Stimulated activated naive CD4-positive, alpha-beta T cell treated with Interleukin-2 at 50 U/mL for 16 hours (primary cell): ENCODE results near the gene AKR1C3.
"Not testable (repeated sequence)": the region's sequence is repeated elsewhere in the genome, so short reads cannot be mapped to it uniquely, and the experiment has no call there.

ENCODE experiments used
- DNase-seq: peaks from one replicate; lab custom pipeline; 2025; lab: John Stamatoyannopoulos, UW

AKR1C3 gene

DNA sequence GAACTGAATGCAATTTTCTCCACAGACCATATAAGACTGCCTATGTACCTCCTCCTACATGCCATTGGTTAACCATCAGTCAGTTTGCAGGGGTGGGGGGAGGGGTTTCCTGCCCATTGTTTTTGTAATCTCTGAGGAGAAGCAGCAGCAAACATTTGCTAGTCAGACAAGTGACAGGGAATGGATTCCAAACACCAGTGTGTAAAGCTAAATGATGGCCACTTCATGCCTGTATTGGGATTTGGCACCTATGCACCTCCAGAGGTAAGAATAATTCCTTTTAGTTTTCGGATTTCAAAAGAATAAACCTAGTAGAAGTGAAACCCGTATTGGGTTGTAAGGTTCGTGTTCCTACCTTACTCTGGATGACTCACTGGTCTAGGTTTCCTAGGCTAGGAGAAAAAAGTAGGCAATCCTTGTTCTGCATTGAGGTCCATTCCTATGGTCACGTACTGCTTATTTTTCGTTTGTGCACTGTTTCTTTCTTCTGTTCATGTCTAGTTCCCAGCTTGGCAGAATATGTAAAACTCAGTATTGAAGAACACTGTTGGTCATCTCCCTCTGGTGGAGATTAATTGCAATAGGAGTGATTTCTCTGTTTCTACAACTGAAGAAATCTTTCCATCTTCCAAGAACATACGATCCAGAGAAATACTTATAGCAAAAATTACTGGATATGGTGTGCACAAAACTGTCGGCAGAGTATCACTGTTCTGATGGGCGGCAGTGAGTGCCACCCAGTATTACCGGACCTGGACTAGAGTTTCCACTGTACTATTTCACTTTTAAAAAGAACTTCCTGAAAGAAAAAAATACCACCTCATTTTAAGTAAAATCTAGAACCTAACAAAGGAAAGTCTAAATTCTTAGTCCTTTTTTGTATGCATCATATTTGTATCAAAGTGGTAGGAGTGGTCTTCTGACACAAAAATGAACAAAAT, at the start of gene AKR1C3:
Gene AKR1C3 (plus strand): TSS at position 150 of the 941 bp plus-strand sequence. CDS start 31 bp downstream, at position 181.
- DNase-seq: no peak

DNA sequence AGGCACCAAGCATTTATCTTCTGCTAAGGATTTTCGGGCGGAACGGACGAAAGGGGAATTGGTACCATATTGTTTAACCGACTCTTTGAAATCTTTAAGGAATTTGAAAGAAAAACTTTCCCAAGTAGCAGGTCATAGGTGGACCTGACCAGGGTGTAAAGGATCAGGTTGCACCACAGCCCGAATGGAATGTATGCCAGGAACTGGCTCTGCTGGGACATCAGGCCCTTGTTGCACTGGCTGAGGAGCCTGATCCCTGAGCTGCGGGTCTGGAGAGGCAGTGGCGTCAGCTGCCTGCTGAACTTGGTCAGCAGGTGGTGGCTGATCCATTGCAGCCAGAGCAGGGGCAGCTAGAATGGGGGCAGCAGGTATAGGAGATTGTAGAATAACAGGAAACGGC, 49.1 kb upstream of the AKR1C3 start:
- DNase-seq: no peak

DNA sequence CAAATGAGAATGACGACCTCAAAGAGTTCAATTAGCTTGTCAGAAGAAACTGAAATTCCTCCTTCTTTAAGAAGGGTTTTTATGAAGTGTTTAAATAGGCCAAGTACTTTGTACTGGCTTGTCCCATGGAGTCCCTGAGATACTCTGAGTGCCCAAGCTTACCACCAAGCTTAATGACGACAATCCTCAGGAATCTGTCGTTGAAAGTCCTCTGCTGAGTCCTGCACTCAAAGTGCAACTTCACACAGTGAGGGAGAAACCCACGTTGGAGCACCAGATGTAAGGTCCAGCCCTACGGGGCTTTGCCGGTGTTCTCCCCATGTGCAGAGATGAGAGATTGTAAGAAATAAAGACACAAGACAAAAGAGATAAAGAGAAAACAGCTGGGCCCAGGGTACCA, 47.8 kb upstream of the AKR1C3 start:
- no peak for DNase-seq

DNA sequence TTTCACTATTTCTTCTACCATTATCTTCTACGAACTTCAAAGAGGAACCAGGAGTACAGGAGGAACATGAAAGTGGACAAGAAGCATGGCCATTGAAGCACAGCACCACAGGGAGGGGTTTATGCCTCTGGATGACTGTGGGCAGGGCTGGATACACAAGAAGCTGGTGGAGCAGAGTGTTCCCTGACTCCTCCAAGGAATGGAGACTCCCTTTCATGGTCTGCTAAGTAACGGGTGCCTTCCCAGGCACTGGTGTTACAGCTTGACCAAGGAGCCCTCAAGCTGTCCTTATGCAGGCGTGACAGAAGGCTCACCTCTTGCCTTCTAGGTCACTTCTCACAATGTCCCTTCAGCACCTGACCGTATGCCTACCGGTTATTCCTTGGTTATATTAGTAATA, 47.2 kb upstream of the AKR1C3 start:
- DNase-seq: not testable (repeated sequence)

DNA sequence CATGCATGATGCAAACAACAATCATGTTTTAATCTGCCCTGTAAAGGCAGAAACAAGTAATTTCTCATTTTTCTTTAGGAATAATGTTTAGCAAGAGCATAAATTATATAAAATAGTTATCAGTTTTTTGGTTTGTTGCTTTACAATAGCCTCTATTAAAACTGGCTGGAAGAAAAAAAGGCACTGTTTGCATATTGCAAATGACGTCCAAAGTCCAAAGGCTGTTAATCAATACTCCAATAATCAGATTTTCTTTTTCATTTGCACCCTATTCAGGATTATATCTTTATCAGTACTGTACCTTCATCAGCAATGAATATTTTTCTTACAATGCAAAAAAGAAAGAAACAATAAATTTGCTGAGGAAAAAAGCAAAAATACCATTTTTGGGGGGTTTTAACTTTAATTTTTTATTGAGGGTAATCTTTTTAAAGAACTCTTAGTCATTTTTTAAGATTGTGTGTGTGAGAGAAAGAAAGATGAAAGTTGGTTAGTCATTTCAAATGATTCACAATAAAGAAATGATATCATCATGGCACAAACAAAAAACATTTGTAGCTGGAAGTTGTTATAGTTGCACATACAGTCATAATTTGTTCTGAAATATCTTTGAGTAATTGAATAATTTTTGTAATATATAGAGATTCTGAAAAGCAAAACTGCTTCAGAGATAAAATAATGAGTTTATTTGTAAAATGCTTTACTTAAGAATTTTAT, 46.1 kb upstream of the AKR1C3 start:
- no peak for DNase-seq

DNA sequence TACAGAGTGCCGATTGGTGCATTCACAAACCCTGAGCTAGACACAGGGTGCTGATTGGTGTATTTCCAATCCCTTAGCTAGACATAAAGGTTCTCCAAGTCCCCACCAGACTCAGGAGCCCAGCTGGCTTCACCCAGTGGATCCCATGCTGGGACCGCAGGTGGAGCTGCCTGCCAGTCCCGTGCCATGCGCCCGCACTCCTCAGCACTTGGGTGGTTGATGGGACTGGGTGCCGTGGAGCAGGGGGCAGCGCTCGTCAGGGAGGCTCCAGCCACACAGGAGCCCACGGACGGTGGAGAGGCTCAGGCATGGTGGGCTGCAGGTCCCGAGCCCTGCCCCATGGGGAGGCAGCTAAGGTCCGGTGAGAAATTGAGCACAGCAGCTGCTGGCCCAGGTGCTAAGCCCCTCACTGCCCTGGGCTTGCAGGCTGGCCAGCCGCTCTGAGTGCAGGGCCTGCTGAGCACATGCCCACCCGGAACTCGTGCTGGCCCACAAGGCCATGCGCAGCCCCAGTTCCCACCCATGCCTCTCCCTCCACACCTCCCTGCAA, 41.2 kb upstream of the AKR1C3 start:
- not testable (repeated sequence) for DNase-seq

DNA sequence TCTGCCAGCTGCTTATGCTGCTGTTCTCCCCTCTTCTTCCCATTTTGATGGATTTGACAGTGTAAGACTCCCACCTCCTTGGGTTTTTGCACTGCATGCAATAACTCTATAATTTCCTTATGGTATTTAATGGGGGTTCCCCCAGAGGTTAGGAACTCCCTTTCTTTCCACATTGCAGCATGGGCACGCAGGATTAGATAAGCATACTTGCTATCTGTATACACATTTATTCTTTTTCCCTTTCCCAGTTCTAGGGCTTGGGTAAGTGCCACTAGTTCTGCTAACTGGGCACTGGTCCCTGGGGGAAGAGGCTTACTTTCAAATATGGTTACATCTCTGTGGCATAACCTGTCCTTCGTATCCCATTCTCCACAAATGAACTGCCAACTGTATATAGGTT, 39.4 kb upstream of the AKR1C3 start:
- not testable (repeated sequence) for DNase-seq

DNA sequence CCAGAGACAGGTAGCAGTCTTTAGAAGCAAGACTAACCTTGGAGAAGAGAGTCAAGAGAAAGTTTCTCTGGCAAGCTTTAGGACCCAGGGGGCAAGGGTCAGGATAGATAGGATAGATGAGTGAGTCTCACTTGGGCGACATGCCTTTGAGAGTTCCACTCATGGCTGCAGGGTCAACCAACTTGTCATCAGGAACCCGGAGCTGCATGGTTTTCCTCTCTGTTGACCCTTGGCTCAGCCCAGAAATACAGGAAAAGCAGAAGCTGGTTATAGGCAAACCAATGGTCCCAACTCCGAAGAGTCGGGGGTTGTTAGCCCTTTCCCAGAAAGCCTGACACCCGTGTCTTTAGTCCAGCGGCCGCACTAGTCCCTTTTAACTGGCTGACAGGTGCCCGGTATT, 34.9 kb upstream of the AKR1C3 start:
- DNase-seq: not testable (repeated sequence)

DNA sequence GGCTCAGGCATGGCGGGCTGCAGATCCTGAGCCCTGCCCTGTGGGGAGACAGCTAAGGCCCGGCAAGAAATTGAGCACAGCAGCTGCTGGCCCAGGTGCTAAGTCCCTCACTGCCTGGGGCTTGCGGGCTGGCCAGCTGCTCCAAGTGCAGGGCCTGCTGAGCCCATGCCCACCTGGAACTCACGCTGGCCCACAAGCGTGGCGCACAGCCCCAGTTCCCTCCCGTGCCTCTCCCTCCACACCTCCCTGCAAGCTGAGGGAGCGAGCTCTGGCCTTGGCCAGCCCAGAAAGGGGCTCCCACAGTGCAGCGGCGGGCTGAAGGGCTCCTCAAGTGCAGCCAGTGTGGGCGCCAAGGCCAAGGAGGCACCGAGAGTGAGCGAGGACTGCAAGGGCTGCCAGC, 33.4 kb upstream of the AKR1C3 start:
- not testable (repeated sequence) for DNase-seq

DNA sequence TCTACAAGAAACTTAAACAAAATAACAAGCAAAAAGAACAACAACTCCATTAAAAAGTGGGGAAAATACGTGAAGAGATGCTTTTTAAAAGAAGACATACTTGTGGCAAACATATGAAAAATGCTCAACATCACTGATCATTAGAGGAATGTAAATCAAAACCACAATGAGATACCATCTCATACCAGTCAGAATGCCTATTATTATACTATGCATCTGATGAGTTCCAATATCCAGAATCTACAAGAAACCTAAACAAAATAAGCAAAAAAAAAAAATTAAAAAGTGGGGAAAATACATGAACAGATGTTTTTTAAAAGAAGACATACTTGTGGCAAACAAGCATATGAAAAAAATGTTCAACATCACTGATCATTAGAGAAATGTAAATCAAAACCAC, 29.6 kb upstream of the AKR1C3 start:
- no peak for DNase-seq

DNA sequence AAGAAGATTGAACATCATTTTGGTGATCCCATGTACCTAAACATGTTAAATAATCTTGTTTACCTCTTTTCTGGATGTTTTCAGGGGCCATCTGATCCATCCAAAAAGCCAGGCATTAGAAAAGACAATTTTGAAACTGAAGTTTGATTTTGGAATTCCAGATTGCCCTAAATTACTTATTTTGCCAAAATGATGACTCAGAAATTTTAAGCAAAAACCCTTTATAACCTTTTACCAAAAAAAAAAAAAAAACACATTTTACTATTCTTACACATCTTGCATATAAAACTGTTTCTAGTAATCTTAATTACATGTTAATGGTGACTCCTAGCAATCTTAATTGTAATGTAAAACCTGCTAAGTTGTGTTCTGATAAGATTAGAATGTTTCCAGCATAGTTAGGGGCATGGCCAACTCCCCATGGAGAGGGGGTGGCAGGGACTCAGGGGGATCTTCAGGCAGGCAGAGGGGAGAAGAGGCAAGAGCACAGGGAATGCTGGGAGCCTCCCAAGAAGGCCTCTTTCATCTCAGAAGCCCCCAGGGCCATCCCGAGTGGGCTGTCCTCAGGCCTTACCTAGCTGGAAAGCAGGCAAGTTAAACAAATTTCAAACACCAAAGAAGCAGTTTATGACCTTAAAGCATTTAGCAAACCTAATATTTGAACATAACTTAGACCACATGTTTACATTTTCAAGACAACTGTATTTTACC, 25.8 kb upstream of the AKR1C3 start:
- no peak for DNase-seq

DNA sequence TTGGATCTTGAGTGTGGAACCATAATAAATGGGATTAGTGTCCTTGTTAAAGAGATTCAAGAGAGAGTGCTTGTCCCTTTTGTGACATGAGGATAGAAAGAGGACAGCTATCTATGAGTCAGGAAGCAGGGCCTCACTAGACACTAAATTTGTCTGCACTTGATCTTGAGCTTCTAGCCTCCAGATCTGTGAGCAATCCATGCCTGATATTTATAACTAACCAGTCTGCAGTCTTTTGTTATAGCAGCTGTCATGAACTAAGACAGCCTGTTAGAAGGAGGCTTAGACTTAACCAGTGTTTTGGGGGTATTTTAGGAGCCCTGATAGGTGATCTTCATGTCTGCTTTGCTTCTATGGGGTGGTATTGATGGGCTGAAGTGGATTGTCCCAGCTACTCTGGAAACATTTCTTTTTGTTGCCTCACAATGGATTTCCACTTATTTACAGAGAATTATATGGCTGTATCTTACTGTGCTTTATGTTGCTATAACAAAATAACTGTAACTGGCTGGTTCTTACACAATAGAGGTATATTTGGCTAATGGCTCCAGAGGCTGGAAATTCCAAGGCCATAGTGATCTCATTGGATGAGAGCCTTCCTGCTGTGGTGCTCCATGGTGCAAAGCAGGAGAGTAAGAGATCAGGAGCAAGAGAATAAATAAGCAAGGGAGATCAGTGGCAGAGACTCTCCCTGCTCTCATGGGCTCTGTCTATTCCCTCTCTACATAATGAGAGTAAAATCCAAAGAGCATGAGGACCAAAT, 23.4 kb upstream of the AKR1C3 start:
- no peak for DNase-seq

DNA sequence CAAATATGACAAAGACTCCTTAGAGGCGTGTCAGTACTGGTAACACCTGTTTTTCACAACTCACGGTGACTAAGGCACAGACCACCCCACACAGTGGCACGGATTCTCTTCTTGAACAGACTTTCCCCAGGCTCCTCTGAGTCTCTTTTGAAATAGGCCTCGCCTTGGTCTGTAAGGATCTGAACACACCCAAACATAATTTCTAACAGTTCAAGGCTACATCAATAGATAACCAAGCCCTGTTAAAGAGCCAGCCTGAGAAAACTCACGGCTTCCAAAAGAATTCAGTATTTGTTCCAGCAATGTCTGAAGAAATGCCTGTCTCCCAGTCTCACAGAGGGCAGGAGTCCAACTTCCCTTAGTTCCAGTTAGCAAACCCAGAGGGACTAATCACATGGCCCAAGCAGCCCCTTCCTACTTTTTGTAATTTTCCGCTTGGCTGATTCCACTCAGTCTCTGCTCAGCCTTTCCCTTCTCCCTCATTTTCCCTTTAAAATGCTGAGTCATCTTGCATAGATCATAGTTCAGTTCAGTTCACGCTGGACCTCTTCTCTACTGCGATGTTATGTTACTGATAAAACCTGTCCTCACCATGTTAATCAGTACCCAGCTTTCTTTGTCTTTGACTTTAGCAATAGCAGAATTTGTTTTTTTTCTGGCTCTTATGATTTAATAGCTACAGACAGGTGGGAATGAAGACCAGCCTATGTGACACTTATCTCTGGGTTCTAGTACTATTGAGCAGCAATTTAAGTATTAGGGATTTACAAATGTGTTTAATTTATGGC, 22.6 kb upstream of the AKR1C3 start:
- DNase-seq: no peak

DNA sequence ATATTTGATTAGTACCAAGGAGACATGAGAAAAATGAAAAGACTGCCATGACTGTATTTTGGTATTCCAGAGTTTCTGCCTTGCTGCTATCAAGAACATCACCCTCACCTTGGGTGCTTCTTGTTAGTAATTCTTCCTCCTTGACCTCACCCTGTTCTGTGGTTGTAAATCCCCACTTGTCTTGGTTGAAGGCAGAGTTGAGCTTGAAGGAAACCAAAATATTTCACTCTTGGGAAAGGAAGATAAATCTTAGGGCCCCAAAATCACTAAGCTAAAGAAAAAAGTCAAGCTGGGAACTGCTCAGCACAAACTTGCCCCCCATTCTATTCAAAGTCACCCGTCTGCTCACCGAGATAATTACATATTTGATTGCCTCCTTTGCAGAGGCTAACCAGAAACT, 20.6 kb upstream of the AKR1C3 start:
- no peak for DNase-seq

DNA sequence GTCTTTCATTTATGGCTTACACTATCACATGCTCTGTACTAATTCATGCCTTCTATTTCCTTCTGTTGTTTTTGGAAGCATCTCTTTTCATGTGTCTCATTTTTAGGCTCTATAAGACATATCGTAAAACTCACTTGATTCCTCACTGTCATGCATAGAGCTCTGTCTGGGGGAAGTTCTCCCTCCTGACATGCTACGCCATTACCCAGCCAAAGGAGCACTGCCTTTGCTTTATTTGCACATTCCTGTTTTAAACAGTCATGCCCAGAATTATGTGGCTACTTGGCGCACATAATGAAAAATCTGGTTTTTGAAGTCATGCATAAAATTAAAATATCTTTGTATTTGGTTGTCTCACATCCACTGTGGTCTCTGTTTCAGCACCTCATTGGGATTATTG, 17.6 kb upstream of the AKR1C3 start:
- no peak for DNase-seq

DNA sequence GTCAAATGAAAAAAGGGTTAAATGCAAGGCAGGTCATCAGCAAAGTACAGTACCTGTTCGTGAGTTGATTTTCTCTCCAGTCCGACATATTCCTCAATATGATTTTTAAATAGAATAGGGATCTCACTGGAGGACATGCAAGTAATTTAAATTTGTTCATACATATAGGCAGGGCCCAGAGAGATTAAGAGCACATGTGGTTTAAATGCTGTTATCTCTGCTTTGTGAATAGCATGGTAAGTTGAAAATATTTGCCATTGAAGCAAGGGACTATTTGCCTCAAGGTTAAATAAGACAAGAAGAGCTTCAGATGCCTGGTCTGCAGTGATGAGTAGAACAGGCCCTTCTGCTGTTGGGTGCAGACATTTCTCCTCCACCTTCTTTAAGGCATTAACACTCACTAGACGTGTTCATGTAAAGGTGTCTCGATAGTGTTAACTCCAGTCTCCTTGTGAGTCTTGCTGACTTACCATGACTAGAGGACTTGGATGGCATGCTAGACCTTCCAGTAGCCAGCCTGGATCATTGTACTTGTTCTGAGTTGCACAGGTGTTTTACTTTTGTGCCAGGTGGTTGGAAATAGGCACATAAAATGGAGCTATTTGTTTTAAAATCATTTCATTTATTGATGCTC, 15.6 kb upstream of the AKR1C3 start:
- no peak for DNase-seq

DNA sequence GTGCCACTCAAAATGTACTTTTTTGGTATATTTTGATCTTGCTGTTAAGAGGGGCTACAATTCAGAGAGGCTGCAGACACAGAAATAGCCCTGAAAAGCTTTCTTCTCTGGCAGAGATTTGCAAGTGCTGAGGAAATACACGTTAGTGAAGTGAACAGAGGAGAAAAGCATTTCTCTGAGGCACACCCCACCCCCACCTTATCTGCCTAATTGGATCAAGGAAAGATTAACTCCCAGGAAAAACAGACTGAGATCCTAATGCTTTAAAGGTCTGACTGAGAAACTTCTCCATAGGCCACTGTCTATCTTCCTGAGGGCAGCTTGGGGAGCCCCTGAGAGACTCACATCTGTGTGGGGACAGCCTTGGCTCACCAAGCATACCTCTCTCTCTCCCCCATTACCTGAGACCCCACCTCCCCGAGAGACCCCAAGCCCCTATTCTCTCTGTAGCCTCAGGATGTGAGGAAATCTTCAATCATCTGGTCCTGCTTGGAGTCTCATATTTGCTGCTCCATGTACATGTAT, 14.8 kb upstream of the AKR1C3 start:
- DNase-seq: no peak

DNA sequence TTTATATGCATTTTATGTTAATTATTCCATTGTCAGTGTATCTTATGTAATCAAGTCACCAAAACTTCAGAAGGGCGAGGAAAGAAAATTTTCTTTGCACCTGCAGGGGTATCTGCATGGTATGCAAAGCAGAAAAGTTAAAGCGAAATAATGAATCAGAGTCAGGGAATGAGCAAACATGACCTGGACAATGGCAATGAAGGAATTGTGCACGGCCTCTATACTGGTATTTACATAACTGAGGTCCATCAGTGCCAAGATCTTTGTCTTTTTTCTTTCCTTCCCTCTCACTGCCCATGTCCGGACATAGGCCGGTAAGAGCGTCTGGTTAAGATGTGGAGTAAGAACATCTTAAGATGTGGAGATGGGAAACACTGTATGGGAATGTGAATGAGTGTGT, 14.4 kb upstream of the AKR1C3 start:
- no peak for DNase-seq

DNA sequence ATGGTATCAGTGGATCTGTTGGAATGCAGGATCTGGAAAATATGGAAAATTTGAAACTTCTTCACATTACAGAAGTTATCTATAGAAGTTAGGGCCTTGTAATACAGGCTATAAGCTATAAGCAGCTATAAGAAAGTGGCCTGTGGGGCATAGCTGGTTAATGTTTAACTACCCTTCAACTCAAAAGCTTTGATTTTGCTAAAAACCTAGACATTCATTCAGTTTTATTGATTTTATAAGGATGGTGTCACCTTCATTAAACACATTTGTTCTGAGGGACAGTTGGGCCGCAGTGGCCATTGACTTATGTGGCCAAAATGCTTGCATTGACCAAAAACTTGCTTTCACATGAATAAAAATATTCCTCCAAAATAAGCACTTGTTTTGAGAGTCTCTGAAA, 13.1 kb upstream of the AKR1C3 start:
- DNase-seq: no peak

DNA sequence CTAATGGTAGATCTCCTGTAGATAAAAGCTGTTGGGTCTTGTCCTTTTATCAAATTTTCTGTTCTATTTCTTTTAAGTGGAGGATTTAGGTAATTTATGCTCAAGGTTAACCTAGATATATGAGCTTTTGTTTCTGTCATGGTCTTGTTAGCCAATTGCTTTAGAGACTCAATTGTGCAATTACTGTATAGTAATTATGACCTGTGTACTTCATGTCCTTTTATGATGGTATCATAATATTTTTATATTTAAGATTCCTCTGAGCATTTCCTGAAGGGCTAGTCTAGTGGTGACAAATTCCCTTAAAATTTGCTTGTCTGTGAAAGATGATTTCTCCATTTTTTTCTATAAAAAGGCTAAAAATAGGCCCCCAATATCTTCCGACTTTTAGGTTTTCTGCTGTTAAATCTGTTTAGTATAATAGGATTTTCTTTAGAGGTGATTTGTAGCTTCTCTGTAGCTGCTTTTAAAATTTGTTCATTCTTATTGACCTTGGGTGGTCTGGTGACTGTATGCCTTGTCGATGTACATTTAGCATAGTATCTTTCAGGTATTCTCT, 5.4 kb upstream of the AKR1C3 start:
- DNase-seq: no peak
